Stimulated activated CD8-positive, alpha-beta memory T cell treated with anti-CD3 and anti-CD28 coated beads, Interleukin-15, amount 100 ng/mL, for 1 hour (primary cell): Measurements from ENCODE around the gene OBP2A.
"Not testable (repeated sequence)": the region's sequence is repeated elsewhere in the genome, so short reads cannot be mapped to it uniquely, and the experiment has no call there.

ENCODE experiments used
- DNase-seq: peaks from one replicate; pipeline ENCODE4 v3.0.0-alpha.2; 2020; ENCODE audit warnings: low read depth

Gene OBP2A

GRCh38 chr9:135526730-135527571 is 19.0 kb upstream of the OBP2A start:
- no peak for DNase-seq

- not testable (repeated sequence) for DNase-seq
Measured at GRCh38 chr9:135528842-135529435, 17.0 kb upstream of the OBP2A start.

- DNase-seq: no peak
Measured at GRCh38 chr9:135530146-135530545, 15.8 kb upstream of the OBP2A start.

DNA sequence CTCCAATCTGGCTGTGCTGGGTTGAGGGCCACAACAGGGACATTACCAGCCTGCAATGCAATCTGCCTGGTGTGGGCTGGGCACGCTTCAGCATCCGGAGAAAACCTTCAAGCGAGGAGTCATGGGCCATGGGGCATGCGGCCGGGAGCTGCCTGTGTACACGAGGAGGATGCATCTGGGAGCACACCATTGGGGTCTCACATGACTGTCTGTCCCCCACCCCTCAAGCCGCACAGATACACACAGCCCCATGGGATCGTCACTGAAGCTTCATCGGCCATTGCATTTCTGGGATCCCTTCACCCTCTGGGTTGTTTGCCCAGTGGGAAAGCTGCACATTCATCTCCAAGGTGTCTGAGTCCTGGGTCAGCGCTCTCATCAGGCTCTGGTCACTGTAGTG is 14.8 kb upstream of the OBP2A start:
- no peak for DNase-seq

DNA sequence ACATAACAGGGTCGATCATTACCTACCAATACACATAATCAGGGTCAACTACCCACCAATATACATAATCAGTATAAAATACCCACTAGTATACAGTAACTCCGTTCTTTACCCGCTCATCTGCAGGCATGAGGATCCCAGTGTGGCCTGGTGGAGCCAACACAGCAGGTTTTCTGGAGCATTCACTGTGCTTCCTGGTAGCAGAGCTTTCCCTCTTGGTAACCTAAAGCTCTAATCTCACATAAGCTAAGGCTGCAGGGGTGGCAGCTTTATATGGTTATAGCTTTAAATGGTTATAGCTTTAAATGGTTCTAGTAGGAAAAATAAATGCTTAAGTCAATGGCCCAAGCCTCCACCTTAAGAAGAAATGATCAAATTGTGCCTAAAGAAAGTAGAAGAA is 12.8 kb upstream of the OBP2A start:
- DNase-seq: no peak

DNA sequence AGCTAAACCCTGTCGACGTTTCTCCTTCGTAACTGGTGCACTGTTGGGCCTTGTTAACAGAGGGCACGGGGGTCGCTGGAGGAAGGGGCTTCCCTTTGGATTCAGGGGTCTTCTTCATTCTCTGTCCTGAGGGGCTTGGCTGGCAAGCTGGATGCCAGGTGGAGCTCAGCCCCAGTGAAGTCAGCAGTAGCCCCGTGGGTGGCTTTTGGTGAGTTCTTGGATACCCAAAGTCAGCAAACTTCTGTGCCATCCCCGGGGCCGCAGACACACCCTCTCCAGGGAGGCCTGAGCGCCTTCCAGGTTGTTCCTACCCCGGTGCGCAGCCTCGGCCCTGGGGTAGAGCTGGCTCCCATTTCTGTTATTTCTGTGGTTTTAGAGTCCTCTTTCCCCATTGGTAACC is 12.3 kb upstream of the OBP2A start:
- no peak for DNase-seq

- DNase-seq: not testable (repeated sequence)
Measured at GRCh38 chr9:135534192-135534711, 11.7 kb upstream of the OBP2A start.

- DNase-seq: not testable (repeated sequence)
Measured at GRCh38 chr9:135534826-135535225, 11.1 kb upstream of the OBP2A start.

DNA sequence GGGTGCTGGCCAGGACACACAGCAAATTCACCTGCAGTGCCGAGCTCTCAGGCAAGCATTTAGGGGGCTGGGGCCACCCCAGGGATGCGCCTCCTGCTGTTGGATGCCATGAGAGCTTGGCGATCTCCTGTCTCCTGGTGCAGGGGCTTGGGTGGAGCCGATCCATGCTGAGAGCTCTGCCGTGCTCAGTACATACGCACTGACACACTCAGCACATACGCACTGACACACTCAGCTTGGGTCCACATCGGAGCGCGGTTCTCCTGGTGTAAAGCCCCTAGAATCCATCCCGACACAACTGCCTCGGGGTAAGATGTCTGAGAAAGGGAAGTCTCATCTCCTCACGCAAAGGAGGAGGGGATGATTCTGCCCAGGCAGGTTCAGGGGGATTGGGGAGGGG is 10.3 kb upstream of the OBP2A start:
- DNase-seq: not testable (repeated sequence)

- DNase-seq: no peak
Measured at GRCh38 chr9:135536216-135536615, 9.7 kb upstream of the OBP2A start.

GRCh38 chr9:135543262-135543894 is 2.5 kb upstream of the OBP2A start:
- DNase-seq: not testable (repeated sequence)

DNA sequence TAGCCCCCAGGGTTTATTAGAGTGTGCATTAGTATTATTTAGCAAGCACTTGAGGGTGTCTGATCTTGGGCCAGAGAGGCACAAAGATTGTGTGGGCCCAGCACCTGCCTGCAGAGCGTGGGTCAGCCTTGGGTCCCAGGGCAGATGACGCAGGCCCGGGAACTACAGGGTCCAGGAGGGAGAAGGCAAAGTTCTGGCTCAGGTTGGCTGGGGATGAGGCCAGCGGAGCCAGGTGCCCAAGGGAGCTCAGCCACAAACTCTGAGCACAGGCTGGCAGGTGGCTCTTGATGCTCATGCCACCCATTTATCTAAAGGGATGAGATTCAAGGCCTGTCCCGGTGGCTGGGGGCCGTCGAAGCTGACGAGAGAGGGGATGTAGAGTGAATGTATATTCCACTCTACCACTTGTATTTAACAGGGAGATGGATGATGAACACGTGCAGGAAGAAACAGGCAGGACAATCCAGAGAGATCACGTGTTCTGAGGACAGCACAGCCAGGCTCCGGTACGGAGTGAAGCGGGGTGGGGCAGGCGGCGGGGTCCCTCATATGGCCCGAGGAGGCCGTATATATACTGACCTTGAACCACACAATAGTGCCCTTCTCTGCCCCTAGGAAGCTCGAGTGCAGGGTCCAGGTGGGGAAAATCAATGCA is 818 bp upstream of the OBP2A start:
- no peak for DNase-seq

GRCh38 chr9:135546792-135547617 is 1.1 kb downstream of the OBP2A start:
- DNase-seq: not testable (repeated sequence)

DNA sequence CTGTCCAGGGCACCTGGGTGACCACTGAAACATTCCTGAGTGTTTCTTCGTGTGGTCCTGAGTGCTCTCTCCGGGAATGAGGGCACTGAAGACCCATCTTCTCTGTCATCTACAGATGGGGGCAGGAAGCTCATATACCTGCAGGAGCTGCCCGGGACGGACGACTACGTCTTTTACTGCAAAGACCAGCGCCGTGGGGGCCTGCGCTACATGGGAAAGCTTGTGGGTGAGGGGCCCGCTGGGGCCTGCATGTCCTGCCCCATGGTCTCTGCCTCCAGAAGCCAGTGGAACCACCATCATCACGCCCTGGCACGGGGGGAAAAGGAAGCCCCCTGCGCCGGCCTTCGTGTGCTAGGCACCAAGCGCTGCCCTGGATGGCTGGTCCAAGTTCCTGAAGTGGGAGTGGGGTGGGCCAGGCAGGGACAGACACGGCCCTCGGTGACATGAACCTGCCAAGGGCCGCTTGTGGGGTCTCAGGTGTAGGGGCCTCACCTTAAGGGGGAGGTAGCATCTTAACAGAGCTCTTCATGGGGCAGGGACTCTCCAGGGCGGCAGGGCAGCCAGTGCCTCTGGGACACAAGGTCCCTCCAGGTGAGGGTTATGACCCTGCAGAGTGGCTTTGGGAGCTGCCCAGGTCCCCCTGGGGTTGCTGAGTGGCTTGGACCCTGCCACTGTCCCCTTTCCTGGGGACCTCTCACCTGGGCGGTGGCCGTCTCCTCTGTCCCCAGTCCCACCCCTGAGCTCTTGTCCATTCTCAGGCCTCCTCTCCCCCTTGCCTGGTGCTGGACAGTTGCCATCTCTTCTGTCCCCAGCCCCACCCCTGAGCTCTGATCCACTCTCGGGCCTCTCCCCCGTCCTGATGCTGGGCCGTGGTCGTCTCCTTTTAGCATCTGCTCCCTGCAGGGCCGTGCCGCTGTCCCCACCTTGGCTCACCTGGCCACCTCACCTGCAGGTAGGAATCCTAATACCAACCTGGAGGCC is 2.1 kb downstream of the OBP2A start:
- DNase-seq: no peak

DNA sequence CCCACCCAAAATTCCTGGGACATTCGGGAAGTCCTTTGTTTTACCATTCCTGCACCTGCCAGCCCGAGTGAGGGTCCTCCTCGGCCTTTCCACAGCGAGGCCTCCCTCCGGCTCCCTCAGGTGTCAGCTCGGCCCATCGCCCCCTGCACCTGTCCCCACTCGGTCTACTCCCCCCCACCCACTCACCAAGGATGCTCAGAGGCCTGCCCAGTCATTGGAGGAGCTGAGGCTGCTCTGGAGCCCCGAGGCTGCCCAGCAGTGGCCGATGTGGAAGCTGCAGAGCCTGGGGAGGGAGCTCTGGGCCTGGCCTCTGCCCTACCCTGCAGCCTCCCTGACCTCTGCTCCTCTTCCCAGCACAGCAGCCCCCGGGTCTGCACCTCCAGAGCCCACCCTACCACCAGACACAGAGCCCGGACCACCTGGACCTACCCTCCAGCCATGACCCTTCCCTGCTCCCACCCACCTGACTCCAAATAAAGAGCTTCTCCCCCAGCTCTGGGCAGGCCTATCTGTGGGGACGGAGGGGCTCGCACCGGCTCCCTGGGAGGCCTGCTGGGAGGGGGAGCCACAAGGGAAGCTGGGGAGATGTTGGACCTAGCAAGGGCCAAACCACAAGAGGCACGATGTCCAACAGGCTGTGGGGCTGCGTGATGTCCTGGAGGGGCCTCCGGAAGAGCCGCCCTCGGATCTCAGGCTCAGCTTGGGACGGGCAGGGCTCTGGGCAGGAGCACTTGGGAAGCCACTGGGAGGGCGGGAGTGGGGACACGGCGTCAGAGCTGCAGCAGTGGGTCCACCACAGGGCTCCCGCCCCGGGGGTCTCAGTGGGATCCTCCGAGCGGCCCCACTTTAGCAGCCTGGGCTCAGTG is 3.8 kb downstream of the OBP2A start:
- not testable (repeated sequence) for DNase-seq

DNA sequence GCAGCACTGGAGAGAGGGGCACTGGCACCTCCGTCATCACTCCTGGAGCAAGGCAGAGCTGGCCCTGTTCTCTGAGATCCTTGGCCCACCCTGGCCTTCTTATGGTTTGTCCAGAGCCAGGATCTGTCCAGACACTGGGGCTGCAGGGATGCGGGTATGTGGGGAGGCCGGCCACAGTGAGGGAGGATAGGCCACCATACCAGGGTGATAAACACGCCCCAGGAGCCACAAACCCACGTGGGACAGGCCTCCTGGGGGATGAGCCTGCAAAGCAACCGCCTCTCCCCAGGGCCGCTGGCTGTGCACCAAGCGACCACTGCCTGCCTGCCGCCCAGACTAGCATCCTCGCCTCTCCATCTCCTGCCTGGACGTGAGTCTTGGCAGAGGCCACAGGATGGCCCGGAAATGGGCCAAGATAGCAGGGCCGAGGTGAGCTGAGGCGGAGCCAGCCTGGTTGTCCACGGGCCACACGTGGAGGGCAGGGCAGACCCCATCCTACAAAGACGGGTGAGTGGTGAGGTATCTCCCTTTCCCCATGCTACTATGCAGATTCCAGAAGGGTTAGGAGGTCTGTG is 4.5 kb downstream of the OBP2A start:
- no peak for DNase-seq

GRCh38 chr9:135551031-135551430 is 5.1 kb downstream of the OBP2A start:
- DNase-seq: no peak

- no peak for DNase-seq
Measured at GRCh38 chr9:135551456-135551855, 5.5 kb downstream of the OBP2A start.
